Suprapubic skin (tissue), 4 donors: ENCODE measurements around the gene KCNMB1. TPM values are rescaled to one million over a fixed set of nuclear protein-coding genes. Genes with fewer than 3 reads are reported as not detected.

Experiments
- DNase-seq, 2 donors: peaks; one replicate each; pipeline ENCODE4 v3.0.0-alpha.2; 2019; ENCODE audit warnings: low spot score in 2 of 2
- H3K27ac ChIP-seq: fragments of 200-600 bp; sonication (generic); one replicate; pipeline ENCODE4 v1.5.1; 2019
- H3K27me3 ChIP-seq: fragments of 200-600 bp; sonication (generic); one replicate; pipeline ENCODE4 v1.5.1; 2019
- H3K36me3 ChIP-seq: fragments of 200-600 bp; sonication (generic); one replicate; pipeline ENCODE4 v1.5.1; 2019
- H3K4me1 ChIP-seq: fragments of 200-600 bp; sonication (generic); one replicate; pipeline ENCODE4 v1.5.1; 2019
- H3K4me3 ChIP-seq: fragments of 200-600 bp; sonication (generic); one replicate; pipeline ENCODE4 v1.5.1; 2019; ENCODE audit warnings: mild to moderate bottlenecking
- H3K9me3 ChIP-seq: fragments of 200-600 bp; sonication (generic); one replicate; pipeline ENCODE4 v1.5.1; 2019
- EP300 ChIP-seq: sonication (generic); formaldehyde crosslinking; IDR thresholded peaks from one replicate; pipeline ENCODE4 v1.6.1; 2017; ENCODE audit warnings: antibody characterized with exemption
- POLR2A ChIP-seq, 2 donors: fragments of 450-650 bp; IDR thresholded peaks; one replicate each; pipeline ENCODE4 v1.6.1; 2017; ENCODE audit warnings: antibody characterized with exemption in 2 of 2, mild to moderate bottlenecking in 2 of 2, moderate library complexity in 2 of 2
- POLR2AphosphoS5 ChIP-seq, 3 donors: sonication (generic); formaldehyde crosslinking; IDR thresholded peaks; one replicate each; pipeline ENCODE4 v1.6.1; 2017; ENCODE audit warnings: antibody characterized with exemption in 3 of 3
- WGBS: methylation state at CpG from one replicate; pipeline ENCODE4 v1.1.5; 2018; 5-methylcytosine and 5-hydroxymethylcytosine counted together
- total RNA-seq, 4 donors: library from RNA; depleted of rRNA; stranded (reverse); fragments of >200 nt; gene quantifications; one replicate each; pipeline ENCODE4 v1.1.0, GENCODE V29; 2016
- TF ChIP-seq, protein P1 (sequence below), 2 donors: fragments of 200-600 bp in 1 of 2; fragments of 450-650 bp in 1 of 2; sonication (generic) in 1 of 2; IDR thresholded peaks; one replicate each; pipeline ENCODE4 v1.5.1; 2016 to 2019; ENCODE audit warnings: antibody characterized with exemption in 2 of 2, mild to moderate bottlenecking in 1 of 2, moderate library complexity in 1 of 2

The KCNMB1 gene
- 1 to 10 TPM; 1.3 to 3.7 (median 1.9) TPM for total RNA-seq

GRCh38 chr5:170388818-170389549 is at the start of gene KCNMB1:
Gene KCNMB1, minus strand, starts transcription at chr5:170389367. Its CDS starts 3,920 bp downstream, at chr5:170385447.
- Histone ChIP-seq H3K27me3 (peaks cover 4% of the 10 kb centered on the region), H3K9me3 (no peaks in the 10 kb centered on the region), H3K27ac (peak within 1 kb of the TSS; percentile 52), H3K4me3 (peak within 1 kb of the TSS; percentile 33), H3K36me3 (no peaks in the 10 kb centered on the region), H3K4me1 (peaks cover 8% of the 10 kb centered on the region)
- DNase-seq = no peak
- 48% methylated on average over 11 of the region's 15 CpGs for WGBS
- TF ChIP-seq EP300 (no peak), POLR2A (IDR thresholded peaks at IDR 0.05) (no peak), POLR2AphosphoS5 (IDR thresholded peaks at IDR 0.05) (no peak)
- TF ChIP-seq, protein P1, sequence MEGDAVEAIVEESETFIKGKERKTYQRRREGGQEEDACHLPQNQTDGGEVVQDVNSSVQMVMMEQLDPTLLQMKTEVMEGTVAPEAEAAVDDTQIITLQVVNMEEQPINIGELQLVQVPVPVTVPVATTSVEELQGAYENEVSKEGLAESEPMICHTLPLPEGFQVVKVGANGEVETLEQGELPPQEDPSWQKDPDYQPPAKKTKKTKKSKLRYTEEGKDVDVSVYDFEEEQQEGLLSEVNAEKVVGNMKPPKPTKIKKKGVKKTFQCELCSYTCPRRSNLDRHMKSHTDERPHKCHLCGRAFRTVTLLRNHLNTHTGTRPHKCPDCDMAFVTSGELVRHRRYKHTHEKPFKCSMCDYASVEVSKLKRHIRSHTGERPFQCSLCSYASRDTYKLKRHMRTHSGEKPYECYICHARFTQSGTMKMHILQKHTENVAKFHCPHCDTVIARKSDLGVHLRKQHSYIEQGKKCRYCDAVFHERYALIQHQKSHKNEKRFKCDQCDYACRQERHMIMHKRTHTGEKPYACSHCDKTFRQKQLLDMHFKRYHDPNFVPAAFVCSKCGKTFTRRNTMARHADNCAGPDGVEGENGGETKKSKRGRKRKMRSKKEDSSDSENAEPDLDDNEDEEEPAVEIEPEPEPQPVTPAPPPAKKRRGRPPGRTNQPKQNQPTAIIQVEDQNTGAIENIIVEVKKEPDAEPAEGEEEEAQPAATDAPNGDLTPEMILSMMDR (IDR thresholded peaks at IDR 0.05) = no peak

GRCh38 chr5:170438581-170438980 is 49.4 kb upstream of the KCNMB1 start:
- H3K27me3 ChIP-seq = no peaks in the 10 kb centered on the region
- 85% methylated on average over 8 of the region's 8 CpGs for WGBS
- TF ChIP-seq POLR2AphosphoS5 (IDR thresholded peaks at IDR 0.05) (no peak), EP300 (no peak), POLR2A (IDR thresholded peaks at IDR 0.05) (no peak)
- TF ChIP-seq, protein P1 (IDR thresholded peaks at IDR 0.05) = no peak
- no peak overlapping the region for H3K27ac ChIP-seq
- H3K4me1 ChIP-seq = no peaks in the 10 kb centered on the region
- H3K9me3 ChIP-seq = no peaks in the 10 kb centered on the region
- DNase-seq = no peak
- no peaks in the 10 kb centered on the region for H3K36me3 ChIP-seq
- H3K4me3 ChIP-seq = no peak overlapping the region

DNA sequence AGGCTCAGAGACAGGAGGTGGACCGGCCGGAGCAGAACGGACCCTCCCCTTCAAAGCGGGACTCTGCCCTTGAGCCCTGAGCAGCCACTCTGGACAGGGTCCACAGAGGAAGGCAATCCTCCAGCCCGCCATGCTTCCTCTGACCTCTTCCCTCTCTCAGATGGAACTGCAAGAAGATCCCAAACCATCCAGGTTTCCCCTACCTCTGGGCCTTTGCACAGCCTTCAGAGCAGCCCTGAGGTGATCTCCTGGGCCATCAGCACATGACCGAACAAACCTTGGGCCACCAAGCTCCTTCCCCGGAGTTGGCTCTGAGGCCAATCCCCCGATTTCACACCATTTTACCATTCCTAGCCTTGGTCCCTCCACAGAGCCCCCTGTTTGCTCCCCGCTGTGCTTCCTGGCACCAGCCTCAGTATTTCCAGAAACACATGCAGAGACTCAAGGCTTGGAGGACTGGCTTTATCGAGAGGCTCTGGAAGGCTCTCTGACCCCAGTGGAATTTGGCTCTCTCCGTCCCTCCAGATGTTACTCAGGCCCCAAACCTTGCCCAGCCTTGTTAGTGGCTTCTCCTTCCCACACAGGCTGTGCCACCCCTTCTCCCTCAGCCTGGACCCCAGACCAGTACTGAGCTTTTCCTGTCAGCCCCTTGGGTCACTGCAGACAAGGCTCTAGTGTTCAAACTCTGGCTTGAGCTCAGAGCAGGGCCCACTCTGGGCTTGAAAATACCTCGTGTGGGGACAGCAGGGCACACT is 48.6 kb upstream of the KCNMB1 start:
- no peak overlapping the region for H3K4me3 ChIP-seq
- H3K27me3 ChIP-seq = no peaks in the 10 kb centered on the region
- no peaks in the 10 kb centered on the region for H3K36me3 ChIP-seq
- 82% methylated on average over 10 of the region's 12 CpGs for WGBS
- DNase-seq = no peak
- H3K4me1 ChIP-seq = no peaks in the 10 kb centered on the region
- no peaks in the 10 kb centered on the region for H3K9me3 ChIP-seq
- TF ChIP-seq POLR2A (IDR thresholded peaks at IDR 0.05) (no peak), EP300 (no peak), POLR2AphosphoS5 (IDR thresholded peaks at IDR 0.05) (no peak)
- TF ChIP-seq, protein P1 (IDR thresholded peaks at IDR 0.05) = no peak
- H3K27ac ChIP-seq = no peak overlapping the region

DNA sequence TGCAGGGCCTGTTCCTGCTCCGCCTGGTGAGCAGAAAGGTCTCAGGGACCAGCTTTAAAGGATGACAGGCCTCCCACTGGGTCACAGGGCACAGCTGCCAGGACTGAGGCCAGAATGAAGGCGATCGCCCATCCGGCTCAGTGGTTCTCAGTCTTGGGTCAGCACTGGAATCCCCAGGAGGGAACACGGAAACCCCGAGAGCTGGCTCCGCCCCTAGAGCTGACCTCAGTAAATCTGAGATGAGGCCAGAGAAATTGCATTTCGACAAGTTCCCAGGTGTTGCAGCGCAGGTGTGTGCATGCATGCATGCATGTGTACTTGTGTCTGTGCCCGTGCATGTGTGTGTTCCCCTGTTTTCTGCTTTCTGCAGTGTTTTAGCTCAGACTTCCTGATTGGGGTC is 47.2 kb upstream of the KCNMB1 start:
- H3K27ac ChIP-seq = no peak overlapping the region
- 91% methylated on average over 6 of the region's 10 CpGs for WGBS
- no peaks in the 10 kb centered on the region for H3K27me3 ChIP-seq
- H3K4me1 ChIP-seq = no peaks in the 10 kb centered on the region
- TF ChIP-seq, protein P1 (IDR thresholded peaks at IDR 0.05) = no peak
- TF ChIP-seq EP300 (no peak), POLR2A (IDR thresholded peaks at IDR 0.05) (no peak), POLR2AphosphoS5 (IDR thresholded peaks at IDR 0.05) (no peak)
- H3K9me3 ChIP-seq = no peaks in the 10 kb centered on the region
- H3K4me3 ChIP-seq = no peak overlapping the region
- DNase-seq = no peak
- no peaks in the 10 kb centered on the region for H3K36me3 ChIP-seq

DNA sequence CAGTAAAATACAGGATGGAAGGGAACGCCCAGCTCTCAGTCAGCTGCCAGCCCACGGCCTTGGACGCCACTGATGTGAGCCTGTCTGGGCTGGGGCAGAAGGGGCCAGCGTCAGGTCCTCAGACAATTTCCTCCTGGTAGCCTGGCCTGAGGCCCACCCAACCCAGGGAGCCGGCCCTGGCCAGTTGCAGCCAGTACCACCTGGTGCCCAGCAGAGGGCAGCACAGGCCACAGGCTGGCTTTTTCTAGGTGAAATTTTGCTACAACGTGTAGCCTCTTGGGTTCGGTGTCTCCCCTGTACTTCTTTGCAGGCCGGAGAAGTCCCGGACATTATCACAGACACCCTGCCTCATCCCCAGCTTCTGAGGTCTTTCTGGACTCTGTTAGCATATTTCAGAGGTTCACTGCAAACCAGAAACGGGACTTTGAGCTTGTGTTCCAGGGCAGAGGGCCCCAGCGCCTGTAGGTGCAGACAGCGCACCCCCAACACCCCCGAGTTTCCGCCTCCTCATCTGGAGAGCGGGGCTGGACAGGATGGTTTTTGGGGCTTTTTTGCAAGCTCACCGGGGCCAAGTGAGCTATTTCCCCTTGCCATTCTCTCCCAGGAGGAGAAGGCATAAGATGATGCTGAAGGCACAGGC is 45.9 kb upstream of the KCNMB1 start:
- DNase-seq = peak in 1 of 2 donors; percentile 85
- no peaks in the 10 kb centered on the region for H3K36me3 ChIP-seq
- WGBS = 55% methylated on average over 11 of the region's 16 CpGs
- TF ChIP-seq POLR2A (IDR thresholded peaks at IDR 0.05) (no peak), POLR2AphosphoS5 (IDR thresholded peaks at IDR 0.05) (no peak), EP300 (no peak)
- TF ChIP-seq, protein P1 (IDR thresholded peaks at IDR 0.05) = peak; percentile 77 to 98
- no peak overlapping the region for H3K27ac ChIP-seq
- no peaks in the 10 kb centered on the region for H3K4me1 ChIP-seq
- H3K27me3 ChIP-seq = no peaks in the 10 kb centered on the region
- H3K4me3 ChIP-seq = no peak overlapping the region
- H3K9me3 ChIP-seq = no peaks in the 10 kb centered on the region
